ENCODE results near the gene GREB1. TPM values are rescaled to one million over a fixed set of nuclear protein-coding genes. Genes with fewer than 3 reads are reported as not detected.

Gene GREB1
- total RNA-seq, 1 experiment from 2014 or later, result 6.2 TPM

DNA sequence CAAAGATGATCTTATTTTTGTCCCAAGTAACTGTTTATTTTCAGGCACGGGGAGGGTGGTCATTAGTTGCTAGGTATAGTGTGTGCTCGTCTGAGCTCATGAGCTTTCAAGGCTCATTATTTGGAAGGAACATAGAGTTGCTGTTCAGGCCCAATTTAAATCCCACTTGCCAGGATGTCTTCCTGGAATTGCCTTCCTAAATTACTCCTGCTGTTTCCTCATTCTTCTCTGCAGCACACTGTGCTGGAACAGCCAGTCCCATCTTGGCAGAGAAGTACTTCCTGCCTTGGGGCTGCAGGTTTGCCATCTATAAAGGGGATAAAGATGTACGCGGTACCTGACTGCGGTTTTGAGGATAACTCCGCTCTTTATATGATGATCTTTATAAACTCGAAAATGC is 37.3 kb downstream of the GREB1 start:
- no peak overlapping the region for H2AFZ ChIP-seq (ENCODE audit: low read depth, low read length, poor library complexity, severe bottlenecking)
- H3K4me2 ChIP-seq (ENCODE audit: low read length), result no peak overlapping the region
- ATAC-seq (no peak), DNase-seq (ENCODE audit: low read depth, low spot score) (no peak)
- H3K4me3 ChIP-seq (replicated peaks in 1 of 2; ENCODE audit: low read depth in 1 of 2, low read length in 2 of 2), result no peak overlapping the region
- no peaks in the 10 kb centered on the region for H3K9me2 ChIP-seq (ENCODE audit: insufficient read depth)
- intact Hi-C loops (cut with micrococcal nuclease), result no loop called here
- no peaks in the 10 kb centered on the region for H4K20me1 ChIP-seq (ENCODE audit: insufficient read depth)
- no peak overlapping the region for H3K9ac ChIP-seq (ENCODE audit: low read length)
- ChIA-PET RAD21 (ENCODE audit: low non-redundant PET in 1 of 2, low total read pairs in 2 of 2, uncharacterized antibody in 2 of 2, unreplicated experiment in 2 of 2) (no interaction called here), CTCF (interaction anchor here (1.3 kb wide), 1 partner anchor 12 kb away, joined by 3 read pairs; no protein-coding TSS in a partner anchor), POLR2A (no interaction called here)
- no peaks in the 10 kb centered on the region for H3K36me3 ChIP-seq (ENCODE audit: control insufficient read depth in 1 of 2, insufficient read depth in 2 of 2, low read length in 2 of 2)
- no peaks in the 10 kb centered on the region for H3K9me3 ChIP-seq (ENCODE audit: control insufficient read depth in 1 of 2, insufficient read depth in 1 of 2, low read depth in 1 of 2, low read length in 2 of 2)
- no peaks in the 10 kb centered on the region for H3K4me1 ChIP-seq (ENCODE audit: control insufficient read depth in 1 of 2, insufficient read depth in 2 of 2, low read length in 2 of 2)
- no TSS peak for BruUV-seq (replicated peaks)
- H3K27me3 ChIP-seq (ENCODE audit: insufficient read depth, low read length), result no peaks in the 10 kb centered on the region
- H3K27ac ChIP-seq (ENCODE audit: low read depth, low read length), result no peak overlapping the region
- no peaks in the 10 kb centered on the region for H3K79me2 ChIP-seq (ENCODE audit: insufficient read depth, low read length)
- no peak for TF ChIP-seq ZFX (IDR thresholded peaks at IDR 0.05)
- no peak for TF ChIP-seq RAD21 (IDR thresholded peaks at IDR 0.05; ENCODE audit: low read depth)
- TF ChIP-seq SRF (IDR thresholded peaks at IDR 0.05; ENCODE audit: low read depth), result no peak
- TF ChIP-seq JUND (IDR thresholded peaks at IDR 0.05), result no peak
- no peak for TF ChIP-seq POLR2AphosphoS5 (IDR thresholded peaks at IDR 0.05; ENCODE audit: low read depth, low read length)
- TF ChIP-seq ELF1 (IDR thresholded peaks at IDR 0.05; ENCODE audit: borderline replicate concordance, low read depth), result no peak
- TF ChIP-seq CBX3 (IDR thresholded peaks at IDR 0.05; ENCODE audit: low read depth), result no peak
- TF ChIP-seq EZH2phosphoT487 (IDR thresholded peaks at IDR 0.05; ENCODE audit: borderline replicate concordance), result no peak
- TF ChIP-seq FOSL1 (IDR thresholded peaks at IDR 0.05; ENCODE audit: low read depth), result no peak
- no peak for TF ChIP-seq EZH2 (IDR thresholded peaks at IDR 0.05)
- TF ChIP-seq EGR1 (IDR thresholded peaks at IDR 0.05; ENCODE audit: low read depth), result no peak

DNA sequence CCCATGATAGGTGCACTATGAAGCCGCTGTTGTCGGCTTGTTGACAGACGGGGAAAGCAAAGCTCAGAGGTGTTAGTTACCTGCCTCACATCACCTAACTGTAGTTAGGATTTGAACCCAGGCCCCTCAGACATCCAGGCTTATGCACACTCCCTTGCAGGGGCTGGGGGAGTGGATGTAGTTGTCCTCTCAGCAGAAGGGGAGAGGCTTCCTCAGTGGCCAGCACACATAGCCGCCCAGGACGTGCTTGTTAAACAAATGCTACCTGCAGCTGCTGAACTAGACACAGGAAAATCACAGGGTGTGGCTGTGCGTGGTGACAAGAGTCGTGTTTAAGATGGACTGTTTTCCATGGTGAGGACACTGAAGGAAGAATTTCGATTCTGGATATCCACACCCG is 39.2 kb downstream of the GREB1 start:
- no TSS peak for BruUV-seq (replicated peaks)
- TF ChIP-seq, protein P1, sequence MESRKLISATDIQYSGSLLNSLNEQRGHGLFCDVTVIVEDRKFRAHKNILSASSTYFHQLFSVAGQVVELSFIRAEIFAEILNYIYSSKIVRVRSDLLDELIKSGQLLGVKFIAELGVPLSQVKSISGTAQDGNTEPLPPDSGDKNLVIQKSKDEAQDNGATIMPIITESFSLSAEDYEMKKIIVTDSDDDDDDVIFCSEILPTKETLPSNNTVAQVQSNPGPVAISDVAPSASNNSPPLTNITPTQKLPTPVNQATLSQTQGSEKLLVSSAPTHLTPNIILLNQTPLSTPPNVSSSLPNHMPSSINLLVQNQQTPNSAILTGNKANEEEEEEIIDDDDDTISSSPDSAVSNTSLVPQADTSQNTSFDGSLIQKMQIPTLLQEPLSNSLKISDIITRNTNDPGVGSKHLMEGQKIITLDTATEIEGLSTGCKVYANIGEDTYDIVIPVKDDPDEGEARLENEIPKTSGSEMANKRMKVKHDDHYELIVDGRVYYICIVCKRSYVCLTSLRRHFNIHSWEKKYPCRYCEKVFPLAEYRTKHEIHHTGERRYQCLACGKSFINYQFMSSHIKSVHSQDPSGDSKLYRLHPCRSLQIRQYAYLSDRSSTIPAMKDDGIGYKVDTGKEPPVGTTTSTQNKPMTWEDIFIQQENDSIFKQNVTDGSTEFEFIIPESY (IDR thresholded peaks at IDR 0.05; ENCODE audit: extremely low read depth, insufficient replicate concordance, low read length), result no peak
- no peak for TF ChIP-seq EGR1 (IDR thresholded peaks at IDR 0.05; ENCODE audit: low read depth)
- TF ChIP-seq CBX3 (IDR thresholded peaks at IDR 0.05; ENCODE audit: low read depth), result no peak
- no peak for TF ChIP-seq SP1 (IDR thresholded peaks at IDR 0.05; ENCODE audit: low read depth)
- TF ChIP-seq, protein P2, sequence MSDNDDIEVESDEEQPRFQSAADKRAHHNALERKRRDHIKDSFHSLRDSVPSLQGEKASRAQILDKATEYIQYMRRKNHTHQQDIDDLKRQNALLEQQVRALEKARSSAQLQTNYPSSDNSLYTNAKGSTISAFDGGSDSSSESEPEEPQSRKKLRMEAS (IDR thresholded peaks at IDR 0.05), result no peak
- no peak for TF ChIP-seq ELF1 (IDR thresholded peaks at IDR 0.05; ENCODE audit: borderline replicate concordance, low read depth)
- no peak for TF ChIP-seq YY1 (IDR thresholded peaks at IDR 0.05; ENCODE audit: extremely low read depth, insufficient replicate concordance, low read depth, low read length)
- no peak for TF ChIP-seq ZNF274 (IDR thresholded peaks at IDR 0.05; ENCODE audit: low read depth, low read length)
- no peak for TF ChIP-seq EZH2phosphoT487 (IDR thresholded peaks at IDR 0.05; ENCODE audit: borderline replicate concordance)
- no peak for TF ChIP-seq SIN3A (IDR thresholded peaks at IDR 0.05; ENCODE audit: low read depth)

More for the DNA sequence above, 39.2 kb downstream of the GREB1 start:
- no peak overlapping the region for H2AFZ ChIP-seq (ENCODE audit: low read depth, low read length, poor library complexity, severe bottlenecking)
- CTCF ChIA-PET, result no interaction called here
- H3K79me2 ChIP-seq (ENCODE audit: insufficient read depth, low read length), result no peaks in the 10 kb centered on the region
- intact Hi-C loops (cut with micrococcal nuclease), result no loop called here
- H3K4me1 ChIP-seq (ENCODE audit: control insufficient read depth in 1 of 2, insufficient read depth in 2 of 2, low read length in 2 of 2), result no peaks in the 10 kb centered on the region
- POLR2A ChIA-PET, result no interaction called here
- H3K4me3 ChIP-seq (replicated peaks in 1 of 2; ENCODE audit: low read depth in 1 of 2, low read length in 2 of 2), result no peak overlapping the region
- ATAC-seq, result no peak
- H3K27ac ChIP-seq (ENCODE audit: low read depth, low read length), result no peak overlapping the region
- no peak for DNase-seq (ENCODE audit: low read depth, low spot score)
- RAD21 ChIA-PET (ENCODE audit: low non-redundant PET in 1 of 2, low total read pairs in 2 of 2, uncharacterized antibody in 2 of 2, unreplicated experiment in 2 of 2), result no interaction called here
- no peak overlapping the region for H3K4me2 ChIP-seq (ENCODE audit: low read length)
- H3K9me3 ChIP-seq (ENCODE audit: control insufficient read depth in 1 of 2, insufficient read depth in 1 of 2, low read depth in 1 of 2, low read length in 2 of 2), result no peaks in the 10 kb centered on the region
- H4K20me1 ChIP-seq (ENCODE audit: insufficient read depth), result no peaks in the 10 kb centered on the region
- H3K36me3 ChIP-seq (ENCODE audit: control insufficient read depth in 1 of 2, insufficient read depth in 2 of 2, low read length in 2 of 2), result no peaks in the 10 kb centered on the region
- H3K9me2 ChIP-seq (ENCODE audit: insufficient read depth), result no peaks in the 10 kb centered on the region
- H3K9ac ChIP-seq (ENCODE audit: low read length), result no peak overlapping the region
- H3K27me3 ChIP-seq (ENCODE audit: insufficient read depth, low read length), result no peaks in the 10 kb centered on the region
